Right renal pelvis (tissue), 4 donors: ENCODE measurements around the gene CPSF7. TPM values are rescaled to one million over a fixed set of nuclear protein-coding genes. Genes with fewer than 3 reads are reported as not detected.
"Not testable (repeated sequence)": the region's sequence is repeated elsewhere in the genome, so short reads cannot be mapped to it uniquely, and the experiment has no call there.

Experiments used
- DNase-seq, 4 donors: peaks; one replicate each; pipeline ENCODE4 v3.0.0-alpha.2; 2013; ENCODE audit warnings: low read depth in 4 of 4, low spot score in 3 of 4, missing footprints in 1 of 4
- polyA plus RNA-seq, 4 donors: library from polyadenylated mRNA; unstranded; fragments of 120-200 nt; gene quantifications; one replicate each; pipeline ENCODE4 v1.2.1, GENCODE V29; 2013; ENCODE audit not compliant: insufficient read length in 4 of 4

Gene CPSF7
- polyA plus RNA-seq, 4 donors = 99.0 to 117 (median 109) TPM

DNA sequence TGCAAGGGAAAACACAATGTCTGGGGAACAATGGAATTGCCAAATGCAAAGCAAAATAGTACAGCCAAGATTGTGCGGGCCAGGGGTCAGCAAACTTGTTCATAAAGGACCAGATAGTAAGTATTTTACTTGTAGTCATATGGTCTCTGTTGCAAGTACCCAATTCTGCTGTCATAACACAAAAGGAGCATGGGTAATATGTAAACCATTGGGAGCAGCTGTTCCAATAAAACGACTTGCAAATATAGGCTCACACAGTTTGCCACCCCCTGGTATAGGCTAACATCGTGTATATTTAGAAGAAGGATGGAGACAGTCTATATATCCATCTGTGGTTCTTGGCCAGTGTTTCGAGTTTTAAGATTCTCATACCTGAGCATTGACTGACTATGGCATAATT lies 15.7 kb upstream of the CPSF7 start:
- no peak for DNase-seq

DNA sequence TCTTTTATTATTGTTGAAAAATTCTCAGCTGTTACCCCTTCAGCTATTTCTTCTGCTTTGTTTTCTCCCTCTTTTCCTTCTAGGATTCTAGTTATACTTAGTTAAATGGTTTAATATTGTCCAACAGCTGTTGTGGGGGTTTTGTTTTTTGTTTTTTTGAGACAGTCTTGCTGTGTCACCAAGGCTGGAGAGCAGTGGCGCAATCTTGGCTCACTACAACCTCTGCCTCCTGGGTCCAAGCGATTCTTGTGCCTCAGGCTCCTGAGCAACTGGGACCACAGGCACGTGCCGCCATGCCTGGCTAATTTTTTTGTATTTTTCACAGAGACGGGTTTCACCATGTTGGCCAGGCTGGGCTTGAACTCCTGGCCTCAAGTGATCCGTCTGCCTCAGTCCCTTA lies 12.8 kb upstream of the CPSF7 start:
- DNase-seq = no peak

DNA sequence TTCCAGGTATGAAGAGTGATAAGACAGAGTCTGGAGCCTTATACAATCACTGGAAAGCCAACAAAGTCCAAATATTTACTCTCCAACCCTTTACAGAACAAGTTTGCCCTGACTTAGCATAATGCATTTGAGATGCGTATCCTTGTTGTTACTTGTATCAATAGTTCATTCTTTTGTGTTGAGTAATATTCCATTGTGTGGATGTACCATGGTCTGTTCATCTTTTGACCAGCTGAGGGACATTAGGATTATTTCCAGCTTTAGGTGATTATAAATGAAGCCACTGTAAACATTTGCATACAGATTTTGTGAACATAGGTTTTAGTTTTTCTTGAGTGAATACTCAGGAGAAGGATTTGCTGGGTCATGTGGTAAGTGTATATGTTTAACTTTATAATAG lies 9.8 kb upstream of the CPSF7 start:
- no peak for DNase-seq

DNA sequence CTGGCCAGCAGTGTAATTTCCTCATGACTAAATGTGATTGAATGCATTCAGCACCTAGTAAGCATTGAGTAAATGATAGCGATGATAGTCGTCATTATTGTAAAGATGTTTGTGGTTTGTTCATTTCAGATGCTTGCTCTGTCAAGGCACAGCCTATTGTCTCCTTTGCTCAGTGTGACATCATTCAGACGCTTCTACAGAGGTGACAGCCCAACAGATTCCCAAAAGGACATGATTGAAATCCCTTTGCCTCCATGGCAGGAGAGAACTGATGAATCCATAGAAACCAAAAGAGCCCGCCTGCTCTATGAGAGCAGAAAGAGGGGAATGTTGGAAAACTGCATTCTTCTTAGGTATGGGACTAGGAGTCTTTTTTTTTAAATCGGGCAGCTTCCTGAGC lies 7.7 kb upstream of the CPSF7 start:
- no peak for DNase-seq

DNA sequence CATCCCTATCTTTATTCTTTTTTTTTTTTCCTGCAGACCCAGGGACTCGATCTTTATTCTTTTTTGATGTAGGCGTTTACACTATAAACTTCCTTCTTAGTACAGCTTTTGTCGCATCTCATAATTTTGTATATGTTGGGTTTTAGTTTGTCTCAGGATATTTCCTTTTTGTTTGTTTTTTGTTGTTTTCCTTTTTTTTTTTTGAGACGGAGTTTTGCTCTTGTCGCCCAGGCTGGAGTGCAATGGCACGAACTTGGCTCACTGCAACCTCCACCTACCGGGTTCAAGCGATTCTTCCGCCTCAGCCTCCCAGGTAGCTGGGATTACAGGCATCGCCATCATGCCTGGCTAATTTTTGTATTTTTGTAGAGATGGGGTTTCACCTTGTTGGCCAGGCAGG lies 1.1 kb upstream of the CPSF7 start:
- not testable (repeated sequence) for DNase-seq

DNA sequence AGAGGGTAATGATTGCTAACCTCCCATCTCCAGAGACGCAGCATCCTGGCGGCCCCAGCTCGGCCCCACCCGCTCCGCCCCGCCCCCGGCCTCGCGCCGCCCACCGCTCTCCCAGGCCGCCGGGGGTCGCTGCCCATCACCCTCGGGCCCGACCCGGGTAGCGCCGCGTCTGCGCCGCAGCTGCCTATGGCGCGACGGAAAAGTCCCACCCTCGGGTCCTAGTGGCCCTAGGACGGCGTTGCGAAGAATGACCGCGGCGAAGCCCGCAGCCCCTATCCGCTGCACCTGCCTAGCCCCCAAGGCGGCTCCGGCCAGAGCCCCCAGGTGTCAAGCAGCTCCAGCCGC lies 457 bp downstream of the CPSF7 start:
- peak in 3 of 4 donors; percentile 28 to 47 (median 38) for DNase-seq

DNA sequence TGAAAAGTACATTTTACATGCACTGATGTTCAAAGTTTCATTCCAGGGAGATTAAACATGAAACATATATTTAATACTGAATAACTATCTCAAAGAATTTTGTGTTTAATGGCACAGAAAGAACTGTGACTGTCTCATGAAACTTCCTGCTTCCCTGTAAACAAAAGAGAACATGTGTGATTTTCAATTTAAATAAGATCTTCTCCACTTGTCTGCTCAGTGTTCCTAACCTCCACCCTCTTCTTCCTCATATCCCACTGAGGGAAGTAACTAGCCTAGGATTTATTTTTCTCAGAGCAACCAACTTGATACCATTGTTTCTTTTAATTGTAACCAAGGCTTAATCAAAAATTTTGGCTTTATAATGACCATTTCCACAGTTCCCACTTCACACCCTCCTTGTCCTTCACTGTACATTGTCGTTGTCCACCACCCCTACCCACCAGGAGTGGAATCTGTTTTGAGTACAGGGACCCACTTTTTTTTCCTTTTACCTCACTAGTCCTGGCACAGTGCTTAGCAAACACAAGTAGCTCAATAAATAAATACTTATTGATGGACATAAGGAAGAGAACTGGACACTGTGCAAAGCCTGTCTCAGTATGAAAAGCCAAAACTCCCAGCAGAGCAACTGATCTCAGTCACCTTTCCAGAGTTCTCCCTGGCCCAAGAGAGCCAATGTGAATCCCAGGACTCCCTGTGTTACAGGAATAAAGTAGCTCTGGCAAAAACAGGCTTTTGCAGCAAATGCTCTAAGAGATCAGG lies 4.2 kb downstream of the CPSF7 start:
- no peak for DNase-seq

DNA sequence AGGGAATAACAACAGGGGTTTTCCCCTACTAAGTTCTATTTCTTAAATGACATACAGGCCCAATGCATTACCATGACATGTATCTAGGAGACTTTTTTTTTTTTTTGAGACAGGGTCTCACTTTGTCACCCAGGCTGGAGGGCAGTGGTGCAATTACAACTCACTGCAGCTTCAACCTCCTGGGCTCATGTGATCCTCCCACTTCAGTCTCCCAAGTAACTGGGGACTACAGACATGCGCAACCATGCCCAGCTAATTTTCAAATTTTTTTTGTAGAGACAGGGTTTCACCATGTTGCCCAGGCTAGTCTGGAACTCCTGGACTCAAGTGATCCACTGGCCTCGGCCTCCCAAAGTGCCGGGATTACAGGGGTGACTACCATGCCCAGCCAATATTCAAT lies 7.5 kb downstream of the CPSF7 start:
- no peak for DNase-seq

DNA sequence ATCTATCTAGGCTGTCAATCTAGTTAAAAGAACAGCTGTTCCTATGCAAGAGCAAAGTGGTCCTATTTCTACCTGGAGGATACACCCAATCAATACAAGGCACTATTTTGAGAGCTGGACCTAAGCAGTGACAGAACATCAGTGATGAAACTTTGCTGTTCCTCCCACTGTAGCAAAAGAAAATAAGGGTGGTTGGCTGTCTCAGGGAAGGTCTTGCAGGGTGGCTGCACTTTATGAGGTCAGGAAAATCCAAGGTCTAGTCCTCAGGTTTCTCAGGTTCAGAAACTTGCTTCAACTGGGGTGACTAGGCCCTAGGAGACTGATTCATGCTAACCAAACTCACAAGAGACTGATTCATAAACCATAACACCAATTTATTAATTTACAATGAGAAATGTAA lies 11.6 kb downstream of the CPSF7 start:
- no peak for DNase-seq

DNA sequence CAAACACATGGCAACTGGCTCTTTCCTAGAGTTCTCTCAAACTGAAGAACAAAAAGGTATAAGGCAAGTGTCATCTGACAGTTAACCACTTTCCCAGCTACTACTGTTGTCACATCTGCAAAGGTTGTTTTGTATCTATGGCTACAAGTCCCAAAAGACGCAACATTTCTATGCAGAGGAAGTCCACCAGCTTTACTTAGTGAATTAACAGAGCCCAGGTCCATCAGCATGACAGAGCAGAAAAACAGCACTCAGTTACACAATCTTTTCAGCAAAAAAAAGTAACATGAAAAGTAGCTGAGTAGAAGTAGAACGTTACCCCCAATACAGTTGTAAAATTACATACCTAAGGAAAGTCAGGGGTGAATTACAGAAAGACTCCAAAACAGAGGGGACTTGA lies 12.1 kb downstream of the CPSF7 start:
- DNase-seq = no peak

DNA sequence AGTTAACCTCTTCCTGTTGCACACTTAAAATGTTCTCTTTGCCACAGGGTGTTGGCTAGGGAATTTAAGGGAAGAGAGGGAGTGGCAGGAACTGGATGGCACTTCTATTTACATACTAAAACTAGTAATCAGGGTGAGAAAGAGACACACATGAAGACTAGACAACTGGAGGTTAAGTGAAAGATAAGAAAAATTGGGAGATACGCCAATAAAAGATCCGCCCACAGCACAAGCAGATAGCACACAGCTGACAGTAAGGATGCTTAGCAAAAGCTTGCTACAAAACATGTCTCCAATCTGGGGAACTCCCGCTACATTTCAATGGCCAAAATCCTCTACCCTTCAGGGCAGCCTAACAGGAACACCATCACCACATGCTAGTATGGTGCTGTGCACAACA lies 12.8 kb downstream of the CPSF7 start:
- no peak for DNase-seq

DNA sequence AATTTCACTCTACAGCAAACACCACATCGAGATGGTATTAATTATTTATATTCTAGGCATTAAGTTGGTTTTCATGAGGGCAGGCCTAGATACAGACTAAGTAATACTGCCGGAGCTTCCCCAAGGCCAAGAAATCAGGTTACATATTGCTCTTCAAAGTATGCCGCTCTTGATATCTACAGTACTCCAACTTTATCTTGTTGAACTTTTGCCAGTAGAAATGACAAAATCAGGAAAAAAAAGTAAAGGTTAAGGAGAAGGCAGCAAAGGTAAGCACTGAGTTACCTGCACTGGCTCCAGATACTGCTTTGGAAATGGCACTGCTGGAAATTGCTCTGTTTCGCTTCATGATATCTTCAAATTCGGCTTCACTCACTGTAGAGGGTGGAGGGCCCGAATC lies 14.4 kb downstream of the CPSF7 start:
- no peak for DNase-seq

DNA sequence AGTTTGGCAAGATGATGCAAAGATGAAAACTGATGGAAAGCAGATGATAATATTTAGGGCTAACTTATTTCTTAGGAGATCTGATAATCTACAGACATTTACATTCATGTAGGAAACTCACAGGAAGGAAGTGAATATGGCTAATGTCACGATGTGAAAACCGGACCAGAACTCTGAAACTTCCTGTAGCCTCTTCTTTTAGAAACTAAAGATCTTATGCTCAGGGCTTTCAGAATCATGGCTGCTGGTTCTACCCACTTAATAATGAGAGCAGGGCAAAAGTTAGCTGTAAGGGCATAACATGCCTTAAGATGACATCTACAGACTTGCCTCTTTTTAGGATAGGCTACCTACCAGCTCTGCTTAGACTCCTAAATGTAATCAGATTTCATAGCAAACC lies 15.2 kb downstream of the CPSF7 start:
- no peak for DNase-seq

DNA sequence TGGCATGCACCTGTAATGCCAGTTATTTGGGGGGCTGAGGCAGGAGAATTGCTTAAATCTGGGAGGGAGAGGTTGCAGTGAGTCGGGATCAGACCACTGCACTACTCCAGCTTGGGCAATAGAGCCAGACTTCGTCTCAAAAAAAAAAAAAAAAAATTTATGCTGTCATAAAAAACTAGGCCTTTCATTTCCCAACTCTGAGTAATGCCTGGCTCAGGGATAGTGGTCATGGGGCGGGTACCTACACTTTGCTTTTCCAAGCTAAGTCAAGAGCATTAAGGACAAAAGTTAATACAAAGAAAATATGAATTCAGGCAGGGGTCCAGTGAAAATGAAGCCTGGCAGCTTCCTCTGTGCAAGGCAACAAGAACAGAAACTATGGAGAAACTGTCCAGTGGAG lies 16.3 kb downstream of the CPSF7 start:
- no peak for DNase-seq

DNA sequence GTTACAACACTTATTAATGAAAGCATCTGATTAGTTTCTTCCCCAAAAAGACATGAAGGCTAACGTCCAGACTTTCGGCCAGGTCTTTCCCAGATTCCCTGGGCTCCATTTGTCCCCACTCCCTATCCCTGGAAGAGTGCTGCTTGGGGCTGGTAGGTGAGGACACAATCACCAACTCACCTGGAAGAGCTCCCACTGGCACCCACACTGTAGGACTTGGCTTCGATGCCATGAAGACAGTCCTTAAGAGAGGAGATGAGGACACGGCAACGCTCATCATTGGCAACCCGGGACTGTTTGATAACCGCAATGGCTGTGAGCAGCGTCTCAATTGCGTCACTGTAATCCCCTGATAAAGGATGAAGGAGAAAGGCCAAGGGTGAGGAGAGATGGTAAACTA lies 18.2 kb downstream of the CPSF7 start:
- DNase-seq = no peak

DNA sequence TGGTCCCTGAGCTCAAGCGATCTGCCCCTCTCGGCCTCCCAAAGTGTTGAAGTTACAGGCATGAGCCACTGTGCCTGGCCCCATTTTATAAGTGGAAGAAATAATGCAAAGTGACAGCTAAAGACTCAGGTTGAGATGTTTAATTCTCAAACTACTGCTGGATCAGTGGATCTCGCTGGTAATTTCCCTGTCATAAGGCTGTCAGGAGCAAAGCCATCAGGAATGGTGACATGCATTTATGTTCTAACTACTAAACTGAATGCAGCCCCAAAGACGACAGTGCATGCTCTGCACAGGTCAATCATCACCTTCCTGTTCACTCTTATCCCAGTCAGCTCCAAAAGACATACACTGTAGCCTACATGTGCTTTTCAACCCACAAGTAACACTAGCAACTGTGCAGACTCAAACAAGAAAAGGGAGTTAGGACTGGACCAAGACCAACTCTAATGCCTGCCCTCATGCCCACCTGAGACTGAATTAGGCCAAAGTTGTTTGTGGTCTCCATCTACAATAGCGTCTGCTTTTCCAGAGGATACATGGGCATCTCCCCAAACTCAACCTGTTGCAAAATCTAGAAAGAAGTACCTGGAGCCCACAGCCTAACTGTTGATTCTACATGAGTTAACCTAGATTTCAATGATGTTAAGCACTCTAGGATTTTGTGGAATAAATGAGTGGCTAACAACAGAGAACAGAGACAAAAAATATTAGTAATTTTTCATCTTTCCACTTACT lies 22.6 kb downstream of the CPSF7 start:
- no peak for DNase-seq

DNA sequence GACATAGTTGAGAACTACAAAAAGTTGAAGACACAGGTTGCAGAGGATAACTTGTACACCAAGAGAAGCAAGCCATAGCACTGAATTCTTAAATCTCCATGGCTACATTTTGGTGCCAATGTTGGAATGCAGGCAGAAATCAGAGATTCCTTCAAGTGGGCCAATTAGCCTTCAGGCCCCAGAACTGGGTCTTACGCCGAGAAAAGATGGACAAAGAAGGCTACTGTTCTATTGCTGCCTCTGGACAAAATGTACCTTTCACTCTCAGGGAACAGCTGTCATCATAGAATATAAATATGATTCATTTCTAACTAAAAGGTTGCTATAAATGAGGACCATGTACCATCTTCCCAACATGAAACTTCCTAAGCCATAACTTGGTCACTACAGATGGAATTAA lies 23.7 kb downstream of the CPSF7 start:
- DNase-seq = no peak

DNA sequence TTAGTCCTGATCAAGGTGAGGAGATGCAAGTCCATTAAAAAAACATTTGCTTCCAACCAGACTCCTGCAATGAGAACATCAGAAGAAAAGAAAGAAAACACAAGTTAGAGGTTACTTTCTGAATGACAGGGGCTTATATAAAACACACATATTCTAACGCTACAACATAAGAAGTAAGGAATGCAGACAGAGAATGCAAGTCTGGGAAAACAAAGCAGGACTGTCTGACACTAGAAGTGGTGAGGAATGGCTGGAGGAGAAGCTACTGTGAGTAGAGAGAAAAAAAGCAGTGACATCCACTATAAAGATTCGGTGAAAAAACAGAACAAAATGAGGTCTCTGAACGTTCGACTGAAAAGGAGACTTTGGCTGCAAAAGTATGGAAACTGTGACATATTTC lies 25.1 kb downstream of the CPSF7 start:
- no peak for DNase-seq

DNA sequence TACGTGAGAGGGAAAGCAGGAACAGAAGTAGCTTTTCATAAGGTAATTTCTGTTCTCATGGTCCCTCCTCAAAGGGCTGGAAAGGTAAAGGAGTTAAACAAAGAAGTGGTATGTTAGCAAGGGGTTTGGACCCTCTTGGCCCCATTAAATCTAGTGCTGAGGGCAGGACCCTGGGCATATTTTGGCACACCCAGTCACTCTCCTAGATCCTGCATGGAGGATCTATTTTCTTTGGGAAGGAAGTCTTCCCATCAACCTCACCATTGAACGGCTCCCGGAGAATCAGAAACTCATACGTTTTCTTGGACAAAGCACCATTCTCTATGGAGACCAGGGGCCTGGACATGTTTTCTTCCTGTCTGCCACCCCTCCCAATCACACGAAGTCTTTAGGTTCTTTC lies 25.7 kb downstream of the CPSF7 start:
- DNase-seq = no peak

DNA sequence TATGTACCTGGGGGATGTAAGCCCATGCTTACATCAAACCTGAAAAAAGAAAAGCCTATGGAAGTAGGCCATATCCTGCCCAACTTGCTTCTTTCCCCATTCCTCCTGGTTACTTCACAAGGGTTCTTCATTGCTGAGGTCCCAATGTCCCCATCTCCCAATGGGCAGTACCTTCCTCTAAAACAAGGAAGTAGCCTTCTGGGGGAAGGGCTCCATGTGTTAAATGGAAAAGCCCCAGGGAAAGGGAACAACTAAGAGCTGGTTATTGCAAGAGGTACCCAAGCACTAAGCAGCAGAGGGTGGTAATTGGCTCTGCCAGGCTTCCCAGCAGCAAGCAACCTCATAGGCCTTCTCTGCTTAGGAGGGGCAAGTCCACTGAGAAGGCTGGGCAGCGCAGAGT lies 26.1 kb downstream of the CPSF7 start:
- no peak for DNase-seq

DNA sequence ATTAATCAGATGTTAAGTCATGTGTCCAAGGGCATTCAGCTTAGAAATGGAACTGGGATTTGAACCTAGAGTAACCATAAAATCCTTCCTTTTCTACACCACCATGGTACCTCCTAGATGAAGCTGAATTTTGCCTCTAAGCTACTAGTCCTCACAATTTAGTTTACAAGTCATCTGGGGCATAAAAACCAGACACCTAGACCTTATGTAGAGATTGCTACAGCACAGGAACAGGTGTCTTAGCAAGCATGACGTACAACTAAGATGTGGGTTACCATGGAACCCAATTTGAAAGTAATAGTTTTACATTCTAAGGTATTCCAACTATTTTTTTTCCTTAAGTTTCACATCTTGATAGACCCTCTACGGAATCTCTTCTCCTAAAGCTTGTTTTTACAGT lies 28.2 kb downstream of the CPSF7 start:
- DNase-seq = no peak

DNA sequence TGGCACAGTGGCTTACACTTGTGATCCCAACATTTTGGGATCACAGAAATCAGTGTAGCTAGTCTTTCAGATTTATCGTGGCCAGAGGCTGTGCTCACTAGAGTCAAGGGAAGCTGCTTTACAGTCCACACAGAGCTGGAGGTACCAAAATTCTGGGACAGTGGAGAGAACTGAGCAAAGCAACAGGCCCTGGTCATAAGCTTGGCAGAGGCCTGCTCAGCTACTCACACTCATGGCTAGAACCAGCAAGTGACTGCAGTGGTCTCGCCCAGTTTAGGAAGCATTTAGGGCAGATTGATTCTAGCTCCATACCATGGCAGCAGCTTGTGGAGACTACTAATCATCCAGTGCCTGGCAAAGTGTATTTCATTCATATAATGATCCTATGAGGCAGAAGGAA lies 28.6 kb downstream of the CPSF7 start:
- DNase-seq = no peak
